HG03442 (cell line): ENCODE data around the gene OLFM2.
A peak's percentile ranks its signal among the peaks of the same experiment; 100 is the strongest.
"Not testable (repeated sequence)": the region's sequence is repeated elsewhere in the genome, so short reads cannot be mapped to it uniquely, and the experiment has no call there.

Source experiments
- ATAC-seq: cut with Tn5 transposase; IDR thresholded peaks from one replicate; pipeline ENCODE4 v1.9.1; 2021; ENCODE audit warnings: mild to moderate bottlenecking, moderate library complexity; ENCODE audit not compliant: unreplicated experiment

The OLFM2 gene

DNA sequence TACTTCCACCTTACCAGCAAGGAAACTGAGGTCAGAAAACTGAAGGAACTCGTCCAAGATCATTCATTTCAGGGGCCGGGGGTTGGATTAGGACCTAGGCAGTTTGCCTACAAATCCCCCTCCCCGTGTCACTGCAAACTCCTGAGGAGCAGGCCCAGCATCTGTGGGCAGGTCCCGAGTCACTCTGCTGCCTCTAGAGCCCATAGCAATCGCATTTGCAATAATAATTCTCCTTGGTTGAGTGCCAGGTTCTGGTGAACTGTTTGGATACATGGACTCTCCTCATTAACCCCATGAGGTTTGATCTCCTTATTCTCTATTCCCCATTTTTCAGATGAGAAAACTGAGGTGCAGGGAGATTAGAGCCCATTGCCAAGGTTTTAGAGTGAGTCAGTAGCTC lies 100.3 kb downstream of the OLFM2 start:
- ATAC-seq: no peak

DNA sequence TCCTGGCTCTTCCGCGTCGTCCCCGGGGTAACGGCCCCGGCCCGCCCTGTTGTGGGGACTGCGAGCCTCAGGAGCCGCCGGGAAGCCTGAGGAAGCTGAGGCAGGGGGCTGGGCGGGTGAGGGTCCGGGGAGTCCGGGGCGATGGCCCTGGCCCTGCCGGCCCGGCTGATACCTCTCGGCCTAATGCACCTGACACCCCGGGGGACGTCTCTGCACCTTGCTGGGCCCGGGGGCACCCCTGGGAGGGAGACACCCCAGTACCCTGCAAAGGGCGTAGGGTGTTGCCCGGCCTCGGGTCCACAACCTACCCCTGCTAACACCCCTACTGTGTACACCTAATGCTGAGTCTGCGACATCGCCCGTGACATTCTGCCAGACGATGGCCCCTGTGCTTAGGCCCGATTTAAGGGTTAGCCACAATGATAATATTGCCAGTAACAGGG lies 100.8 kb downstream of the OLFM2 start:
- ATAC-seq: peak; percentile 12

DNA sequence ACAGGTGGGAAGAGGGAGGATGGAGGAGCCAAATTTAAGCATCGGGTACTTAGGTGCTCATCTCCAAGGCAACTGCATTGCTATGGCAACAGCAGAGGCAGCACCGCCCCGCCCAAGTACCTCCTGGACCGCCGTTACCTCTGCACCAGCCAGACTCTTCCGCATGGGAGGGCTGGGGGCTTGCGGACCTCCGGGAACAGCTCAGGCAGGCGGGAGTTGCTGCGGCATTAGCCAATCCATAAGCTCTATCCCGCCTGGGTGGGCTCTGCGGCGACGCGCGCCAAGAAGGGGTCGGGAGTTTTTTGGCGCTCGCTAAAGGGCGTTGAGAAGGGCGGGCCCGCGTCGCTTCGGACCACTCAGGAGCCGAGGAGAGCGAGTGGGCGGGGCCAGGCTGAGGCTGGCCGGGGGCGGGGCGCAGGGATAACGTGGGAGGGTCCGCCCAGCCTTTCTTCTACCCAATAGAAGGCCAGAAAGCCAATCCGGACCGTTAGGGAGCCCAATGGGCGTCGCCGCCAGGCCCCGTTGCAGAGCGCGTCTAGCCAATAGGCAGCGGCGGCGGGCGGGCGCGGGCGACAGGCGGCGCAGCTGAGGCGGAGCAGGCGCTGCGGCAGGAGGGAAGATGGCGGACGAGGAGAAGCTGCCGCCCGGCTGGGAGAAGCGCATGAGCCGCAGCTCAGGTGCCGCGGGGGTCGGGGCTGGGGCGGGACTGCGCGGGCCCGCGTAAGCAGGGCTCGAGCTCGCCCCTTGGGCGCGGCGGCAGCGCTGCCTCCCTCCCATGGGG lies 101.4 kb downstream of the OLFM2 start, which contains the start of gene PIN1:
PIN1 (plus strand) TSS at position 593 of the 781 bp plus-strand sequence; CDS start at position 620, 27 bp downstream.
- ATAC-seq: peak; percentile 95

DNA sequence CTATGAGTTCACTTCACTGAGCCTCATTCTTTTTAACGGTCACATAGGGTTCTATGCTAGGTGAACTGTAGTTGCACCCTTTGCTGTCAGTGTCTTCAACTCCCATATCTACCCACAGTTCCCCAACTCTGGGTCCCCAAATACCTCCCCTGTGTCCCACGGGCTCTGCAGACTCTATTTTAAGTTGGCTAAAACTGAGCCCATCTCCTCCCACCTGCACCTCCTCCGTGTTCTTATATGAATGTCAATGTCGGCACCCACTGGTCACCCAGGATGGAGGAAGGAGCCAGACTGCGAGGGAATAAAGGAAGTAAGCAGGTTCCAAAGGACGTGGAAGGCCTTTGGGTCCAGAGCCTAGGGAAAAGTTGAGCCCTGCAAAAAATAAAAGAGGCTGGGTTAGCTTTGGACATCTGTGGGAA lies 102.0 kb downstream of the OLFM2 start:
- no peak for ATAC-seq

DNA sequence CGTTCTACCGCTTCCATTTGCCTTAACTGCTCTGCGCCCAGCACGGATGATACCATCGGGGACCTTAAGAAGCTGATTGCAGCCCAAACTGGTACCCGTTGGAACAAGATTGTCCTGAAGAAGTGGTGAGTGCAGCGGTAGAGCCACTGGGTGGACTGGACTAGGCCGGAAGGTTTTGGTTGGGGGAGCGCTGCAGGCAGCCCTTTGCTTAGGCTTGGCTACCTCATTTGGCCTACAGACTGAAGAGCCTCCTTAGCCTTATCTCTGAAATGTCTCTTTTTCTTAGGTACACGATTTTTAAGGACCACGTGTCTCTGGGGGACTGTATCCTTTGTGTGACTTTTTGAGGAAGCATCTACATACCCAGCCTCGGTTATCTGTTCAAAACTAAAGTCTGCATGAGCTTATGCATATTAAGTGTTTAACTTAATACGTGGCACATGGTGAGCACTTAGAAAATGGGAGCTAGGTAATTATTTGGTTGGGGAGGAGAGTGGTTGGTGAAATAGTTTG lies 107.7 kb downstream of the OLFM2 start:
- ATAC-seq: no peak

DNA sequence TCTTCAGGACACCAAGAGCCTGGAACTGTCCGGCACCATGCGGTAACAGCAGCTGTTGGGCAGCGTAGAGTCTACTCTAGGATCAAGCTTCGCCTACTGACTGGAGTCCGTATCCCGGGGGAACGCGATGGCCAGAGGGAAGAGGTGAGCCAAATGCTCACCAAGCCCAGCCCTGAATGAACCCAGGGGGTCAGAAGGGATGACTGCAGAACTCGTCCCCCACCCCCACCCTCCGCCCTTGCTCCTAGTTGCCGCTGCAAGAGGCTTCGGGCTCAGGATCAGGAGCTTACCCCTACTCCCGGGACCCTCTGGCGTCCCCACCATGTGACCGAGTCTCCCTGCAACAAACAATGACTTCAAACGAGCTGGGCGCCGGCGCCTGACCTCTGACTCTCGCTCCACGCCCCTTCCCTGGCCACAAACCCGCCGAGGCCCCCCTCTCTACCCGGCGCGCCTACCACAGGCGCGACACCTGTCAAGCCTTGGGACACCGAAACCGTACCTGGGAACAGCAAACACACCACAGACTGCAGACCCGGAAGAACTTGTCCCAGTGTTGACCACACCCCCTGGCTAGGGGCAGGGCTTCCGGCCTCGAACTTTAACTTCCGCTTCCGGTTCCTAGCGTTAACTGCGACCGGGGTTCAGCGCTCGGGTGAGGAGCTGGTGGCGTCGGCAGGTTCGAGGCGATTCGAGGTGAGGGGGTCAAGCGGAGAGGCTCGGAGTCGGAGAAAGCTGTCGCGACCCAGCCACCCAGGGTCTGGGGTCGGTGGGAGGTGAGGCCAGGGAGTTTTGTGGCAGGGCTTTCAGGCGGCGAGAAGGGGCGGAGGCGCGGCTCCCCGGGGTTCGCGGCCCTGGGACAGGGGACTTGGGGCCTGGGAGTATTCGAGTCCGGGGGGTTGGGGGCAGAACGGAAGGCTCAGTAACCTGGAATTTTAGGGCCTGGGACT lies 108.8 kb downstream of the OLFM2 start, which contains the start of gene UBL5:
UBL5 (plus strand) TSS at position 630 of the 950 bp plus-strand sequence. CDS start 420 bp downstream, outside the sequence.
- ATAC-seq: peak; percentile 89

DNA sequence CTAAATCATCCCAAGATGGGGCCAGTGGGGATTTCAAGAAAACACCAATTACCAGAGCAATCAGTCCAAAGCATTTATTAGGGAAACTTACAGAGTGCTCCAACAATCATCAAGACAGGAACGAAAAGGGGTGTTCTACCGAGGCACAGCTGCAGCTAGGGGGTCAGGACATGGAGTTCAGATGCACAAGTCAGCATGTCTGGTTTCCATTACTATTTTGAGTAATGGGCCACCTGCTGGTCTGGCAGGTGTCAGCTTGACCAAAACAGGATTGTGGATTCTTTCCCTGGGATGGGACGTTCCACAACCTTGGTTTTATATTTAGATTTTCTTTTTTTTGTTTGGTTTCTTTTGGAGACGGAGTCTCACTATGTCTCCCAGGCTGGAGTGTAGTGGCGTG lies 112.5 kb downstream of the OLFM2 start:
- ATAC-seq: no peak

DNA sequence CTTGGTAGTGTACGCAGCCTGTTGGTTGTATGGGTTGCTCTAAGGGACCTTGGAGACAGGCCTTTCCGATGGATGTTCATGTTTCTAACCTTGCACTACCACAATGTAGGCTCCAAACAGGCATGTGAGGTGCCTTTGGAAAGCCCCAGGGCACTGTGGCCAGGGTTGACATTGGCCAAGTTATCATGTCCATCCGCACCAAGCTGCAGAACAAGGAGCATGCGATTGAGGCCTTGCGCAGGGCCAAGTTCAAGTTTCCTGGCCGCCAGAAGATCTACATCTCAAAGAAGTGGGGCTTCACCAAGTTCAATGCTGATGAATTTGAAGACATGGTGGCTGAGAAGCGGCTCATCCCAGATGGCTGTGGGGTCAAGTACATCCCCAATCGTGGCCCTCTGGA lies 116.3 kb downstream of the OLFM2 start:
- ATAC-seq: not testable (repeated sequence)

DNA sequence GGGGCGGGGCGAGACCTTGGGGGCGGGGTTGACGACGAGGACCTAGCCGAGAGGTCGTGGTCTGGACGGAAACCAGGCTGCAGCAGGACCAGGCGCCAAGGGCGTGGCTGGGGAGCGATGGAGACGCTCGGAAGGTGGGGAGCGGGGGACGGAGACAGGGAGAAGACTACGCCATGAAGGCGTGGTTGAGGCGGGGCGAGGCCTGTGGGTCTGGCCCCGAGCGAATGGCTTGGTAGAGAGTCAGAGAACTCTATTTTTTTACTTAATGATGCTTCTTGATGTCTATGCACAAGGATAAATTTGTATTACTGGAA lies 116.8 kb downstream of the OLFM2 start:
- ATAC-seq: no peak

DNA sequence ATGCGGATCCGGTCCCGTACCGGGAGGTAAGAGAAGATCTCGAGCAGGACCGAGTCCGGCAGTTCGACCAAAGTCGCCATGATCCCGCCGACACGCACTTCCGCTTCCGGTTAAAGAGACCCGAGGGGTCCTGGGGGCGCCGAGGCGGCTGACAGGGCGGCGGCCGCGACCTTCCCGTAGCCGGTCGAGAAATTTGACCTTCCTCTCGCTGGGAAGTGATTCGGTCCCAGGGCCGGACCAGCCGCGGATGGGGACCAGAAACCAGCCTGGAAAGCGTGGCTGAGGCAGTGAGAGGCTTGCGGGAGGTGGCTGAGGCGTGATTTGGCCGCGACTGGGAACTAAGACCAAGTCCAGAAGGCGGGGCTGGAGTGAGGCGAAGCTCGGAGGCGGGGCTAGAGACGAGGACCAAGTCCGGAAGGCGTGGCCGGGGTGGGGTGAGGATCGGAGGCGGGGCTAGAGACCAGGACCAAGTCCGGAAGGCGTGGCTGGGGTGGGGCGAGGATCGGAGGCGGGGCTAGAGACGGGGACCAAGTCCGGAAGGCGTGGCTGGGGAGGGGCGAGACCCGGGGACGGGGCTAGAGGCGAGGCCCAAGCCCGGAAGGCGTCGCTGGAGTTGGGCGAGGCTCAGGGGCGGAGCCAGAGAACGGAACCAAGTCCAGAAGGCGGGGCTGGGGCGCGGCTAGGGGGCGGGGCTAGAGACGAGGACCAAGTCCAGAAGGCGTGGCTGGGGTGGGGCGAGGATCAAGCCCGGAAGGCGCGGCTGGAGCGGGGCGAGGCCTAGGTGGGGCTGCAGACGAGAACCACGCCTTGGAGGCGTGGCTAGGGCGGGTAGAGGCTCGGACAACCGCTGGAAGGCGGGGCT lies 117.3 kb downstream of the OLFM2 start, which contains the start of gene FBXL12:
FBXL12 (minus strand) TSS at position 346 of the 862 bp plus-strand sequence; CDS start at position 80, 266 bp downstream.
- peak; percentile 81 for ATAC-seq

DNA sequence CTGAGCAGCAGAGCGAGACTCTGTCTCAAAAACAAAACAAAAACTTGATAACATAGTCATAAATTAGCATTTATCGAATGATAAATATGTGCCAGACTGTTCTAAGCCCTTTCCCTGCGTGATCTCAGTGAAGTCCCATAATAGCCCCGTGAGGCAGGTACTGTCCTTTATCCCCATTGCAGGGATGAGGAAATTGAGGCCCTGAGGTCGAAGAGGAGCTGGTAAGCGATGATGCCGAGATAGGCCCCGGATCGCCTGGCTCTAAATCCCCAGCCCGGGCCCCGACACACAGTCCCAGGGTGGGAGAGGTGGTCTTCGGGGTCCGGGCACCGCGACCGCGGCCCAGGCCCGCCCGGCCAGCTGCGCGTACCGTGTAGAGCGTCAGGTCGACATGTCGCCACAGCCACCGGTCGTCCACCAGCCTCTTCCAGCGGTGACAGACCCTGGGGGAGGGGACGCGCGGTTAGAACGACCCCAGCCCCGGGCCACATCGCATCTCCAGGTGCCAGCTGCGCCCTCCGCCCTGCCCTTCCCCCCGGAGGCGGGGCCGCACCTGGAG lies 118.1 kb downstream of the OLFM2 start:
- no peak for ATAC-seq

DNA sequence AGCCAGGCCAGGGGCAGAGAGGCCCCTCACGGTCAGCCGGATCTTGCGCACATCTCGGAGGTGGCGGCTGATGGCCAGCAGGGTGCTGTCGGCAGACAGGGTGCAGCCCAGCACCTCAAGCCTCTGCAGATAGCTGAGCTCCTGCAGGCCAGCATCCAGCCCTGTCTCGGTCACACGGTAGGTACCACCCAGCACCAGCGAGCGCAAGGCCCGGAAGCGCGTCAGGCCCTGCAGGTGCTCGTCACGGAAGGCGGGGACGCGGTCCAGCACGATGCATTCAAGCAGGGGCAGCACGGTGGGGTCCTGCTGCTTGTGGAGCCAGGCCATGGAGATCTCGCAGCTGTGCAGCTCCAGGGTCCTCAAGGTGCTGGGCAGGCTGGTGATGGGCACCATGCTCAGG lies 125.2 kb downstream of the OLFM2 start:
- ATAC-seq: no peak

DNA sequence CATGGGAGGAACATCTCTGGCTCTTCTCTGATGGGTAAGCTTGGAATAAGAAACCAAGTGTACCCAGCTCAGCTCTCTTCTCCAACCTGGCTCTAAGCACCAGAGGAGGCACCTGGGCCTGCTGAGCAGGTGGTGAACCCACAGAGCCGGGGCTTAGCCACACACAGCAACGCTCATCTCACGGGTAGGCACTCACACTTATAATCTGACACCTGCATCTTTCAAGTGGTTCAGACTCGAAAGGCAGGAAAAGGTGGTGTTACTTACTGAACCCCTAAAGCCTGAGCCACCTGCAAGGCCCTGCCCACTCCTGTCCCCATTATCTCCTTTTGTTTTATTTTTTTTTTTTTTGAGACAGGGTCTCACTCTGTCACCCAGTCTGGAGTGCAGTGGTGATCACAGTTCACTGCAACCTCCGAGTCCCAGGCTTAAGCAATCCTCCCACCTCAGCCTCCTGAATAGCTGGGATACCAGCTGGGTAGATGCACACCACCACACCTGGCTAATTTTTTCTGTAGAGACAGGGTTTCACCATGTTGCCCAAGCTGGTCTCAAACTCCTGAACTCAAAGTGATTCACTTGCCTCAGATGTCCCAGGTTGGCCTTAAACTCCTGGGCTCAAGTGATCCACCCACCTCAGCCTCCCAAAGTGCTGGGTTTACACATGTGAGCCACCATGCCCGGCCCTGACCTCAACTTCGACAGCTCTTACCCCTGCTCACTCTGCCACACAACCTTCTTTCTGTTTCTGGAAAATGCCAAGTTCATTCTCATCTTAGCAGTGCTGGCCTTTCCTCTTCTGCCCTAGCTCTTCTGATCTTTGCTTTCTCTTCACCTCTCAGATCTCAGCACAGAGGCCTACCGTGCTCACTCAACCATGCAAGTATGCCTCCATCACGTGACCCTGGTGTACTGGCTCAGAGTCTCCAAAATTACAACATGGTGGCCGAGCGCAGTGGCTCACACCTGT lies 127.2 kb downstream of the OLFM2 start:
- no peak for ATAC-seq

DNA sequence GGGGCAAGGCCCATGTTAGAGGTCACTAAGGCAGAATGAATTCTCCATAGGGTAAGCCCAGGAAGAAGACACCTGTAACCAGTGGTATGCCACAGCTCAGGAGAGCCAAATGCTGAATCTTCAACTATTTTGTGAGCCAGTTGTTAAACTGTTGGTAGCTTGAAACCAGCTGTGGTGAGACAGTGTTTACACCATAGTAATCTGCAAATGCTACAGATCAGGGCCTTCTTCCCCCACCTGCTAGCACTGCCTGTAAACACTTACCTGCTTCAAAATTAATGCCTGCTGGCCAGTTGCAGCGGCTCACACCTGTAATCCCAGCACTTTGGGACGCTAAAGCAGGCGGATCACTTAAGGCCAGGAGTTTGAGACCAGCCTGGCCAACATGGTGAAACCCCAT lies 129.5 kb downstream of the OLFM2 start:
- no peak for ATAC-seq
